ENCODE data around the gene HRH4.
A peak's percentile ranks its signal among the peaks of the same experiment; 100 is the strongest.

The HRH4 gene

GRCh38 chr18:24460388-24460787 lies at the start of gene HRH4:
TSS of gene HRH4 (plus strand) at chr18:24460637. CDS start at chr18:24460729, 92 bp downstream.
- DNase-seq, result no peak

DNA sequence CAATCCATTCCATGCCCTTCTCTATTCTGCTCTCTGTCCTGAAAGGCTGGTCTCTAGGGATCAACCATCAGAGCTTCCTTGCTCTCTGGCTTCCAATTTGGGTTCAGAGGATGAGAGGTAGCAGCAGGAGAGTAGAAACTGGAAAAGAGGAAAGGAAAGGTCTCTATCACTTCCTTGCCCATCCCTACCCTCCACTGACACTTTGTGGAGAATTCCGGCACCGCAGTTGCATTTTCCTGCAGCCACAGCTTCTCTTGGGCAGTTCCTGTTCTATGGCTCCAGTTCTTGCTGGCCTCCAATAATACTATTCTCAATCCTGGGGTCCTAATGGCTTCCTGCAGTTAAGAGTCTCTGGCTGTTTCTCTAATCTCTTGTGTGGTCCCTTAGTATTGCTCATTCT lies 47.3 kb upstream of the HRH4 start:
- DNase-seq, result no peak

DNA sequence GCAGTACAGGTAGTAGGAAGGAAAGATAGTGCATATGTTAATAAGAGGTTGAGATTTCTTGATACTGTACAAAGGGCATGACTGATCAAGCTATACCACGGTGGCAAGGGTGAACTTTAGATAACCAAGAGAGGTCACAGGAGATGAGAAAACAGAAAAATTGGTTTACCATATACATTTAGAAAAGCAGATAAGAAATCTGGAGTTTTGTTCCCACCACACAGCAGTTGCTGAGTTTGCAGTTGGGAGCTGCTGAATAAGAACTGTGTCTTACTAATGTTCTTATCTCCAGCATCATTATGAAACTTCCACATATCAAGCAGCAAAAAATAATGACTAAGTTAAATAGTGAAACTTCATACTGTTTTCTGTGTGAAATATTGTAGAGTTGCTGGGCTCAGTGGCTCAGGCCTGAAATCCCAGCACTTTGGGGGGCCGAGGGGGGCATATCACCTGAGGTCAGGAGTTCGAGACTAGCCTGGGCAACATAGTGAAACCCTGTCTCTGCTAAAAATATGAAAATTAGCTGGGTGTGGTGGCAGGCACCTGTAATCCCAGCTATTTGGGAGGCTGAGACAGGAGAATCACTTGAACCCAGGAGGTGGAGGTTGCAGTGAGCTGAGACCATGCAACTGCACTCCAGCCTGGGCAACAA lies 46.0 kb upstream of the HRH4 start:
- no peak for DNase-seq

DNA sequence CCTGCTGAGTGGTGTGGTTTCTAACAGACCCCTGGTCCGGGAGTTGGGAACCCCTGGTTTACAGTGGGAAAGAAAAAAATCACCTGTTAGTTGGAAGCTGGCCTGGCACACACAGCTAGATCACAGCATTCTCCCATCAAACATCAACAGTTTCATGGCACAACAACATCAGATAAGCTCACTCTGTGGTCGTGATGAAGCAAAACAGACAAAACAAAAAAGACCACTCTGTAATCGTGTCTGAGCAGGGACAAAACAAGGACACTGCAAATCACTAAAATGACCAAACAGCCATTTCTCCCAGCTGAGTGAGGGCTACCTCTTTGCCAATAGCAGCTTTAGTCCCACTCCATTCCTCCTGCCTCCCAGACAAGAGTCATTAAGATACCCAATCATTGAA lies 43.0 kb upstream of the HRH4 start:
- no peak for DNase-seq

DNA sequence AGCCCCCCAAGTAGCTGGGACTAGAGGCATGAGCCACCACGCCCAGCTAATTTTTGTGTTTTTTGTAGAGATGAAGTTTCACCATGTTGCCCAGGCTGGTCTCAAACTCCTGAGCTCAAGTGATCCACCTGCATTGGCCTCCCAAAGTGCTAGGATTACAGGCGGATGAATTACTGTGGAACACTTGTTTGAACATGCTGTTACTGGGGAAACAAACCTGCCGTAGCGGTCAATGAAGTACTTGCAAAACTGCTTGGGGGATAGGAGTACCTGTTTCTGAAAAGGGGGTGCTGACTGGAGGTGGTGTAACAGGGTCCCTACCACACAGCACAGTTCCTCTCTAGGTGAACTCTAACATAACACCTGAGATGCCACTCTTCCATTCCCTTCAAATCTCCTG lies 39.9 kb upstream of the HRH4 start:
- DNase-seq, result no peak

- no peak for DNase-seq
Observed at GRCh38 chr18:24421831-24422230, 38.6 kb upstream of the HRH4 start.

DNA sequence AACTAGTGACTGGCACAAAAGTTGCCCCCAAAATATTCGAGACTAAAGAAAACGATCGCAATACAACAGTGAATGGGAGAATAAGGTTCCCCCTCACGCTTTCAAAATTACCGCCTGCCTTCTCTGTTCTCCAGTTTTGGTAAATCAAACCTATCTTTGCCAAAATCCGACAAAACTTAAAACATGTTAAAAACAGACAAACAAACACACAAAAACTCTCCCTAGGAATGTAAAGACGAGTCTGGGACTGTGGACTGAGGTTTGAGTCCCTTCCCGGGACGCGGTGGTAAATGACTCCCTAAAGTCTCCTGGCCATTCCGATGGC lies 34.4 kb upstream of the HRH4 start:
- no peak for DNase-seq

GRCh38 chr18:24426398-24427294 lies 33.8 kb upstream of the HRH4 start, which contains the start of gene IMPACT:
TSS of gene IMPACT (plus strand) at chr18:24426670. CDS start at chr18:24426757, 87 bp downstream.
- DNase-seq, result peak; percentile 89

- no peak for DNase-seq
Observed at GRCh38 chr18:24427484-24427883, 33.0 kb upstream of the HRH4 start.

GRCh38 chr18:24428709-24429108 lies 31.7 kb upstream of the HRH4 start:
- no peak for DNase-seq

DNA sequence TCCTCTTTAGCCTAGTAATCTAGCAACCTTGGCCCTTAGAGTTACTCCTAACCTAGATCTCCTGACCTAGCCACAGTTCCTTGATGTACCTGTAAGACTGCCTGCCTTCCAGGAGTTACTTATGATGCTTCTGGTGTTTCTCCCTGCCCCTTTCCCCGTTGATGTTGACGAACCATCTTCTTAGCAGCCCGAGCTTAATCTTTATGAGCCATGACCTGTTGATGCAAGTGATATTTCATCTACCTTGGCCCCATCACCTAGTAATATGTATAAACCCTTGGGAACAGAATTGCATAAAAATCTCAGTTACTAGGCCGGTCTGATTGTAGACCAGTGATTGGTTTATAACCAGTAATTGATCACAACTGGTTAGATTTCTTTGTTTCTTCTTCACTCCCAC lies 31.2 kb upstream of the HRH4 start:
- no peak for DNase-seq

DNA sequence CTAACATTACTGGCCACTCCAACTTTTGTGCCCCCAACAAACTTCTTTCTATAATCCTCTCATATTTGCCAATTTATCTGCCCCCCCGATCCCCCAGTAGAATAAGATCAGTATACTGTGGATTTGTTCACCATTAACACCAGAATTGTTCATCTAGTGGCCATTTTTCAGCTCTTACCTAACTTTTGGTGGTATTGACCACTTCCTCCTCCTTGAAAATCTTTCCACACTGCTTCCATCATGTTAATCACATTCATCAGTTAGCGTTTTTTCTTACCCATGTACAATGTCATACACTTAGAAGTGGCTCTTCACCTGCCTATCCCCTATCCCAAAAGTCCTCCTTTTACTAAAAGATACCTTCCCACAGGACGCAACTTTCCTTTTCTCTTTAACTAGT lies 27.8 kb upstream of the HRH4 start:
- DNase-seq, result no peak

GRCh38 chr18:24436939-24437338 lies 23.5 kb upstream of the HRH4 start:
- no peak for DNase-seq

GRCh38 chr18:24443870-24444269 lies 16.6 kb upstream of the HRH4 start:
- no peak for DNase-seq

DNA sequence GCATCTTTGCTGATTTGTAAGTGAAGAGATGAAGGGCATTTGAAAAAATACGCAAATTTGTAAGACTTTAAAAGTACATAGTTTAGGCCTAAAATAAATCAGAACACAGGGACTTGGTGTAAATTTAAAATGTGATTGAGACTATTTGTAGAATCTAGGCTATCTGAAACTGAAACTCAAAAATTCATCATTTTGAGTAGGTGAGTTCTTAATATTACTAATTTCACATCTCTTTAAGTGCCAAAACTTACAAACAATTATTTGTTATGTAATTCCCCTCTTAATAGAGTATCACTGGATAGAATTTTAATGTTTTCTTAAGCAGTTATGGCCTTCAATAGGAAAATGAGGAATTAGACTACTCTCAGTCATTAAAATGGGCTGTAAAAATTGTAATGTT lies 14.0 kb upstream of the HRH4 start:
- no peak for DNase-seq

GRCh38 chr18:24446953-24447538 lies 13.4 kb upstream of the HRH4 start:
- no peak for DNase-seq

- no peak for DNase-seq
Observed at GRCh38 chr18:24447961-24448360, 12.5 kb upstream of the HRH4 start.

- no peak for DNase-seq
Observed at GRCh38 chr18:24456549-24456948, 3.9 kb upstream of the HRH4 start.

- DNase-seq, result no peak
Observed at GRCh38 chr18:24459772-24460171, 665 bp upstream of the HRH4 start.

GRCh38 chr18:24461996-24462395 lies 1.6 kb downstream of the HRH4 start:
- DNase-seq, result no peak

DNA sequence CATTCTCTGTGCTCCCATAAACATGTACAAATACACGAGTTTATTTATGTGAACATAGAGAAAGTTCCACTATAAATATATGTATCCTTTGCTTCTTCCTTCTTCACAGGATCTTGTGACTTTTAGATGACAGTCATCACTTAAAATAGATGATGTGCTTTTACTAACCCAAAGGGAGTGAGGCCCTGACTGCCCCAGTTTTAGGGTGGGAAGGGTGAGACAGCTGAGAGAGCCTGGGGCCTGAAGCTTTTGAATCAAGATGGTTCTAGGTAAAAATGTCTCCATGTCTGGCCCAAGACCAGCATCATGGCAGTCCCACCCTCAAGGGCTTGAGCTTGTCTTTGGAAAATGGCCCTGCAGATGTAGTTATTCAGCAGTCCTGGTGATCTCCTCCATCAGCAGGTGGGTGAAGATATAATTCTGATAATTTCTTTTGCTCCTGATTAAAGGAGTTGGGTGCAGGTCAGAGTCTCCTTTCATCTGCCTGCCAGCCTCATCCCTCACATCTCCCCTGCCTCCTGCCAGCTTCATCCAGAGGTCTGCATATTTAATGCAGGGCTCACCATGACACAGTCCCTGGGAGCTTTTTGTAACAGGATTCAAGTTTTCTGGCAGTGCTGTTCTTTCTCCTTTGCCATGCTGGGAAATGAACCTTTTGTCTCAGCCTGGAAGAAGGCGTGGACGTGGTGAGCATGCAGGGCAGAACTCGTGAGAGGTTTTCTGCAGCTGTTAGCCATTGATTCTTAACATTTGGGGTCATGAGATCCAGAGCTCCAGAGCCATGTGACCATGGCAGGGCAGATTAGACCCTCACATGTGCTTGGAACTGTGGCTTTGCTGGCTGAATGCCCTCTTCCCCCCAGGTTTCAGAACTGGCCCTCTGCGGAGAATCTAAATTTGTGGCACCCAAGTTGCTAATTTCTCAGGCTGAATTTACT lies 2.7 kb downstream of the HRH4 start:
- DNase-seq, result no peak

- DNase-seq, result no peak
Observed at GRCh38 chr18:24465486-24465885, 5.0 kb downstream of the HRH4 start.

GRCh38 chr18:24466771-24467170 lies 6.3 kb downstream of the HRH4 start:
- no peak for DNase-seq

All from femur (tissue), 1 donor.